ENCODE measurements around the gene PXT1.

Gene PXT1

GRCh38 chr6:36345681-36346466, 96.8 kb downstream of the PXT1 start:
- H3K4me3 ChIP-seq (ENCODE audit: low read length), result no peak overlapping the region
- no peak for TF ChIP-seq ZNF274 (IDR thresholded peaks at IDR 0.05; ENCODE audit: low read depth, low read length)

- no peak overlapping the region for H3K4me3 ChIP-seq (ENCODE audit: low read length)
- TF ChIP-seq ZNF274 (IDR thresholded peaks at IDR 0.05; ENCODE audit: low read depth, low read length), result no peak
Measured at GRCh38 chr6:36343109-36343680, 99.5 kb downstream of the PXT1 start.

DNA sequence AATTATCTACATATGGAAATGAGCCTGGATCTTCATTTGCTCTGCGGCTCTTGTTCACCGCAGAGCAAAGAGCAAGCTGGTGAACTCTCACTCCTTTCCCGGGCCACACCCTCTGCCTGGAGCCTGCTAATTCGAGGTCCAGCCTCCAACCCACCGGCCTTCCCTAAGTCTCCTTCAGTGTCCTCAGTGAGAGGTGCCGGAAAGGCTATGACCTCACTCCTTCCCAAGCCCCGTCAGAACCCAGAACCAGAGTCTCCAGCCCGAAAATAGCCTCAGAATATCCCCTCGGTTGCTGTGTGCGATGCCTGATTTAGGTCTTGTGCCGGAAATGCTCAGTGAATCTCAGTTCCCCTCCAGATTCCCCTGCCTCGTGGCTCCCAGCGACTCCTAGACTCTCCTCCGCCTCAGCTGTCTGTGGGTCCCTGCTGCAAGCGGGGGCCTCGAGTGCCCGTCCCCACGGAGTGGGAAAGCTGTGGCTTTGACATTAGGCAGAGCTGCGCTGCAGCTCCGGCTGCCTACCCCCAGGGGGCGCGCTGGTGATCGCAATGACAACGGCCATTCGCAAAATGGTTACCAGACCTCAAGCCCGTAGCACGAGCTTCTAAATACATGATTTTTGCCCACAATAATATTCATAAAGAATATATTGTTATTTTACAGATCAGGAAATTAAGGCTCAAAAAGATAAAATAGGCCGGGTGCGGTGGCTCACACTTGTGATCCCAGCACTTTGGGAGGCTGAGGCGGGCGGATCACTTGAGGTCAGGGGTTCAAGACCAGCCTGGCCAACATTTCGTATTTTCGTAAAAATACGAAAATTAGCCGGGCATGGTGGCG, 101.8 kb downstream of the PXT1 start:
- TF ChIP-seq ZNF274 (IDR thresholded peaks at IDR 0.05; ENCODE audit: low read depth, low read length), result no peak
- no peak overlapping the region for H3K4me3 ChIP-seq (ENCODE audit: low read length)
